Ectodermal cell (in vitro differentiated cells): ENCODE data around the gene EPHA5.
"Not testable (repeated sequence)": the region's sequence is repeated elsewhere in the genome, so short reads cannot be mapped to it uniquely, and the experiment has no call there.

Experiments used
- H3K27ac ChIP-seq: 2 replicates; pipeline ENCODE4 v1.7.0; 2013; ENCODE audit warnings: mild to moderate bottlenecking, low read depth, low read length; ENCODE audit not compliant: insufficient read depth, poor library complexity, severe bottlenecking
- H3K27me3 ChIP-seq: 2 replicates; pipeline ENCODE4 v1.7.0; 2013; ENCODE audit warnings: mild to moderate bottlenecking, low read length; ENCODE audit not compliant: insufficient read depth, control insufficient read depth, poor library complexity, severe bottlenecking
- H3K36me3 ChIP-seq: one replicate; pipeline ENCODE4 v1.7.0; 2013; ENCODE audit warnings: low read length; ENCODE audit not compliant: control insufficient read depth, insufficient read depth
- H3K4me1 ChIP-seq: one replicate; pipeline ENCODE4 v1.7.0; 2013; ENCODE audit warnings: low read length; ENCODE audit not compliant: control insufficient read depth, insufficient read depth
- H3K4me3 ChIP-seq: 2 replicates; pipeline ENCODE4 v1.7.0; 2013; ENCODE audit warnings: low read depth, low read length, control low read depth; ENCODE audit not compliant: insufficient read depth
- H3K9me3 ChIP-seq: 2 replicates; pipeline ENCODE4 v1.7.0; 2013; ENCODE audit warnings: mild to moderate bottlenecking, low read length, moderate library complexity; ENCODE audit not compliant: control insufficient read depth
- WGBS, 2 experiments: methylation state at CpG; one replicate each; pipeline ENCODE4 v1.1.7; 2013; ENCODE audit warnings: missing lambda C conversion rate in 2 of 2; 5-methylcytosine and 5-hydroxymethylcytosine counted together

The EPHA5 gene

GRCh38 chr4:65344278-65344825, 325.9 kb downstream of the EPHA5 start:
- Histone ChIP-seq H3K36me3 (no peaks in the 10 kb centered on the region), H3K27me3 (no peaks in the 10 kb centered on the region), H3K27ac (no peak overlapping the region), H3K4me3 (no peak overlapping the region), H3K9me3 (no peaks in the 10 kb centered on the region), H3K4me1 (no peaks in the 10 kb centered on the region)
- WGBS, 2 experiments, result 91 to 96% methylated on average over 4 of the region's 4 CpGs

DNA sequence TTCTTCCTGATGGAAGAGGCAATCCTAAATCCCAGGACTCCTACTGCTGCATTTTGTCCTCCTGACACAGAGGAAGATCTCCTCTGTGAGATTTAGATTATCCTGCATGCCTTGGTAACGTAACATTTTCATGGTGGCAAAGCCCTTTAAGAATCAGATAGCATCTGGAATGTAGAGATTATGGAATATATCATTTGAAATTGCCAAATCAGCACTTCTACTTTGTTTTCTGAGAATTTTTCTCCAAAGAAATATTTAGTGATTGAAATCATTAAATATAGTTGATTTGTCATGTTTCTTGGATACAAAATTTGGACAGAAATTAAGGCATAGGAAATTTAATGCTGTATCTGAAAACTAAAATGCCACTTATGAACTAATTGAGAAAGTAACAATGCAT, 326.9 kb downstream of the EPHA5 start:
- Histone ChIP-seq H3K4me3 (no peak overlapping the region), H3K36me3 (no peaks in the 10 kb centered on the region), H3K9me3 (no peaks in the 10 kb centered on the region), H3K27me3 (no peaks in the 10 kb centered on the region), H3K27ac (no peak overlapping the region), H3K4me1 (no peaks in the 10 kb centered on the region)
- 71 to 79% methylated on average over 1 of the region's 1 CpG for WGBS, 2 experiments

DNA sequence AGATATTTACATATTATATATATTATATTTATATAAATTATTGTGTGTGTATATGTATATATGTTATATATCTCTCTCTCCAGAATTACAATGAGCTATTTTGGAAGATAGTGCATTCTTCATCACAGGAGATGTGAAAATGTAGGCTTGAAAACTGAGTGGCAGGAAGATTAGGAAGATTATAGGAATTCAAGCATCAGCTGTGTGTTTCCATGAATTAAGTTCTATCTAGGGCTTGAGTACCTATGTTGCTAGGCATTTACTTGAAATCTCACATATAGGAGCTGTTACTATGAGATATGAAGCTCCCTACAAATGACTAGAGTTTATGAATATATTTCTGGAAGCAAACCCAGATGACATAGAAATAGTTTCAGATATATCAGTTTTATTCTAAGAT, 328.7 kb downstream of the EPHA5 start:
- H3K4me3 ChIP-seq, result no peak overlapping the region
- no peak overlapping the region for H3K27ac ChIP-seq
- no peaks in the 10 kb centered on the region for H3K27me3 ChIP-seq
- H3K36me3 ChIP-seq, result no peaks in the 10 kb centered on the region
- H3K9me3 ChIP-seq, result no peaks in the 10 kb centered on the region
- H3K4me1 ChIP-seq, result no peaks in the 10 kb centered on the region

DNA sequence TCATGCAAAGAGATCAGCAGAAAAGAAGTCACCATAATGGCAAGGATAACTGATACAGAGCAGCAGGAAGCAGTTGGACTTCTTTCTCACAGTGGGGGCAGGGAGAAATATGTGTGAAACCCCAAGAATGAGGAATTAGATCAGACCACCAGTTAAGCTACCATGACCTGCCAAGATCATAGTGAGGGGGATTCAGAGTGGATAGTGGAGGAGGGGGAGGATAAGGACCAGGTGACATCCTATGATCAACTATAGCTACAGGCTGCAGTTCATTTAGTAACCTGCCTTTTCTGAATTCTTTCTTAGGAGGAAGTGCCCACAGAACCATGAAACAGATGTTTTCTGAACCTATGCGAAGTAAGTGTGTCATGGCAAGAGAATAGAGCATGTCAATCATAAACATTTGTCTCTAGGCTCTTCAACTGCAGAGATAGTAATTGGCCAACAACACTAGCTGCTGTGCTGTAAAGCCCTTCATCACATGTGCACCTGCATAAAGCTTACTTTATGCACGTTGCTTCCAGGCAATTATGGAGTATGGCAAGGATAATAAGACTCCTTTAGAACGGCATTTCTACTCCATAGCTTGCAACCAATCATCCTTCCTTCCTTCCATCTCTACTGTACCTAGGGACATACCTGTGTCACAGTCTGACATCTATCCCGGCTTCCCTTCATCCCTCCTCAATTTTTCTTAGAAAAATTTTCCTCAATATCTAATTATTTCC, 329.7 kb downstream of the EPHA5 start:
- H3K4me3 ChIP-seq, result no peak overlapping the region
- H3K36me3 ChIP-seq, result no peaks in the 10 kb centered on the region
- no peaks in the 10 kb centered on the region for H3K27me3 ChIP-seq
- 86 to 91% methylated on average over 3 to 4 of the region's 4 CpGs for WGBS, 2 experiments
- no peaks in the 10 kb centered on the region for H3K9me3 ChIP-seq
- H3K27ac ChIP-seq, result no peak overlapping the region
- no peaks in the 10 kb centered on the region for H3K4me1 ChIP-seq

GRCh38 chr4:65337371-65337770, 332.9 kb downstream of the EPHA5 start:
- H3K27me3 ChIP-seq, result no peaks in the 10 kb centered on the region
- H3K4me1 ChIP-seq, result no peaks in the 10 kb centered on the region
- WGBS, 2 experiments, result 83 to 94% methylated on average over 1 of the region's 1 CpG
- H3K4me3 ChIP-seq, result no peak overlapping the region
- H3K9me3 ChIP-seq, result no peaks in the 10 kb centered on the region
- H3K27ac ChIP-seq, result no peak overlapping the region
- H3K36me3 ChIP-seq, result no peaks in the 10 kb centered on the region

- H3K4me3 ChIP-seq, result no peak overlapping the region
- no peaks in the 10 kb centered on the region for H3K4me1 ChIP-seq
- no peaks in the 10 kb centered on the region for H3K36me3 ChIP-seq
- H3K9me3 ChIP-seq, result no peaks in the 10 kb centered on the region
- 100% methylated on average over 1 of the region's 1 CpG; no CpG with 5 or more reads in 1 of the 2 experiments for WGBS, 2 experiments
- no peaks in the 10 kb centered on the region for H3K27me3 ChIP-seq
- H3K27ac ChIP-seq, result no peak overlapping the region
These were observed 333.8 kb downstream of the EPHA5 start for GRCh38 chr4:65336465-65336864.

GRCh38 chr4:65316534-65316933, 353.8 kb downstream of the EPHA5 start:
- no peak overlapping the region for H3K4me3 ChIP-seq
- H3K4me1 ChIP-seq, result no peaks in the 10 kb centered on the region
- 72% methylated on average over 4 of the region's 4 CpGs for WGBS, 2 experiments
- H3K27me3 ChIP-seq, result no peaks in the 10 kb centered on the region
- H3K27ac ChIP-seq, result no peak overlapping the region
- H3K36me3 ChIP-seq, result no peaks in the 10 kb centered on the region
- H3K9me3 ChIP-seq, result no peaks in the 10 kb centered on the region

GRCh38 chr4:65311120-65311519, 359.2 kb downstream of the EPHA5 start:
- Histone ChIP-seq H3K36me3 (no peaks in the 10 kb centered on the region), H3K27ac (no peak overlapping the region), H3K4me3 (no peak overlapping the region), H3K27me3 (no peaks in the 10 kb centered on the region), H3K9me3 (no peaks in the 10 kb centered on the region), H3K4me1 (no peaks in the 10 kb centered on the region)
- WGBS, 2 experiments, result 80 to 92% methylated on average over 1 of the region's 3 CpGs

- Histone ChIP-seq H3K4me3 (no peak overlapping the region), H3K27me3 (no peaks in the 10 kb centered on the region), H3K27ac (no peak overlapping the region), H3K9me3 (no peaks in the 10 kb centered on the region), H3K4me1 (no peaks in the 10 kb centered on the region), H3K36me3 (no peaks in the 10 kb centered on the region)
- 85% methylated on average over 1 of the region's 1 CpG; no CpG with 5 or more reads in 1 of the 2 experiments for WGBS, 2 experiments
These were observed 359.7 kb downstream of the EPHA5 start for GRCh38 chr4:65310586-65310985.

- not testable (repeated sequence) for H3K4me1 ChIP-seq, H3K36me3 ChIP-seq, H3K27me3 ChIP-seq, H3K9me3 ChIP-seq, H3K4me3 ChIP-seq, H3K27ac ChIP-seq
- WGBS, 2 experiments, result 90 to 93% methylated on average over 8 of the region's 8 CpGs
These were observed 361.7 kb downstream of the EPHA5 start for GRCh38 chr4:65308626-65309025.
